NCI-H1694 treated with DMSO at 0.1 percent for 48 hours (cell line): Measurements from ENCODE around the gene UTS2.

Experiments
- DNase-seq: peaks from one replicate; lab custom pipeline; 2025; lab: John Stamatoyannopoulos, UW

The UTS2 gene

DNA sequence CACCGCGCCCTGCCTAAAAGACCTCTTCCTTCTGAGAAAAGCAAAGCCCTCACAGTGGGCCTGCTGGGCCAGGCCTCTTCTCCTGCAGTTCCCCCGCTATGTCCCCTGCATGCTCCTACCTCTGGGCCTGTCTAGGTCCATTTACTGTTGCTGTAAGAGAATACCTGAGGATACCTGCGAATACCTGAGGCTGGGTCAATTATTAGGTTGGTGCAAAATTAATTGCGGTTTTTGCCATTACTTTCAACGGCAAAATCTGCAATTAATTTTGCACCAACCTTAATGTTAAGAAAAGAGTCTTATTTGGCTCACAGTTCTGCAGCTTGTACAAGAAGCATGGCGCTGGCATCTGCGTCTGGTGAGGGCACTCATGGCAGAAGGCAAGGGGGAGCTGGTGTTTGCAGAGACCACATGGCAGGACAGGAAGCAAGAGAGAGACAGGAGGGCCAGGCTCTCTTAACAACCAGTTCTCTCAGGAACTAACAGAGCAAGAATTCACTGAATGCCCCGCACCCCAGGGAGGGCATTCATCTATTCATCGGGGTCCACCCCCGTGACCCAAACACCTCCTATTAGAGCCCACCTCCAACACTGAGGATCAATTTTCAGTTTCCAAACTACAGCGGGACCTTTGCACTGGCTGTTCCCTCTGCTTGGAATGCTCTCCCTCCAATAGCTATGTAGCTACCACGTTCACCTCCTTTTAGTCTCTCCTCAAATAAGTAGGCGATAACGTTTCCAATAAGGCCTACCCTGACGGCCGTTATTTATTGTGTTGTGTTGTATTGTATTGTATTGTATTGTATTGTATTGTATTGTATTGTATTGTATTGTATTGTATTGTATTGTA, 9.6 kb upstream of the UTS2 start:
- no peak for DNase-seq

DNA sequence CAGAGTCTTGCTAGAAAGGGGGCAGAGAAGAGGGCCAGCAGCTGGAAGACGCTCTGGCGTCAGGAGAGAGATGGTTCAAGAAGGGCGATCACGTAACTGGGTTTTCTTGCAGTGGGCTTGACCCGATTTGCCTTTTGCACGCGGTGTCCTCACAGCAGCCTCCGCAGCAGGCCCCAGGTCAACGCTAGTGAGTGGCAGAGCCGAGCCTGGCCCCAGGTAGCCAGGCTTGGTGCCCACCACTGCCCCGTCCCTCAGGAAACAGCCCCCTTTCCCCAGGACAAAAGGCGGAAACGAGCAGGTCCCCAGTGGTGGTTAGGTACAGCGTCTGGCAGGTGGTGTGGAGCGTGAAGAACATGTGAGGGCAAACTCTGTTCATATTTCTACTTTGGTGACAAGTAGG, 8.6 kb upstream of the UTS2 start:
- no peak for DNase-seq

DNA sequence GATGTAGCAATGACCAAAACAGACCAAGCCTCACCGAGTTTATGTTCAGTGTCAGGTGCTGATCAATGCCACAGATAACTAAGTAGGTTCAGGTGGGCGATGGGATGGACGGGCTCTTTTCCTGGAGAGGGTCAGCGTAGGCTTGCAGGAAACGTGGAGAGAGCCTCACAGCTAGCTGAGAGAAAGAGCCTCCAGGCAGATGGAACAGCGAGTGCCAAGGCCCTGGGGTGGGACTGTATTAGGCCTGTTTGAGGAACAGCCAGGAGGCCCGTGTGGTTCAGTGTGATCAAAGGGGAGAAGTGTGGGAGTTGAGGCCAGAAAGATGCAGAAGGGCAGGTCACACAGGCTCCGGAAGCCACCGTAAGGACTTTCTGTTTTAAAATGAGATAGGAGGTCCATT, 7.3 kb upstream of the UTS2 start:
- DNase-seq: no peak

DNA sequence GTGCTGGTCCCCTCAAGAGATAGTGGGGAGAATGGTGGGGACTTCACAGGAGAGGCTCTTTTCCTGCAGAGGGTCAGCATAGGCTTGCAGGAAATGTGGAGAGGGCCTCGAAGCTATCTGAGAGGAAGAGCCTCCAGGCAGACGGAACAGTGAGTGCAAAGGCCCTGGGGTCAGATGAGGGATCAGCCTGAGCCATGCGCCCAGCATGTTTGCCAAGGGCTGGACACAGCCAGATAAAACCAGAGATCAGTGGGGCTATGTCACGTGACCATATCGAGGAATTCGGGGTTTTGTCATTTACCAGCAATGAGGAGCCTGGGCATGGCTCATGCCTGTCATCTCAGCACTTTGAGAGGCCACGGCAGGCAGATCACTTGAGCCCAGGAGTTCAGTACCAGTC, 6.5 kb upstream of the UTS2 start:
- no peak for DNase-seq

DNA sequence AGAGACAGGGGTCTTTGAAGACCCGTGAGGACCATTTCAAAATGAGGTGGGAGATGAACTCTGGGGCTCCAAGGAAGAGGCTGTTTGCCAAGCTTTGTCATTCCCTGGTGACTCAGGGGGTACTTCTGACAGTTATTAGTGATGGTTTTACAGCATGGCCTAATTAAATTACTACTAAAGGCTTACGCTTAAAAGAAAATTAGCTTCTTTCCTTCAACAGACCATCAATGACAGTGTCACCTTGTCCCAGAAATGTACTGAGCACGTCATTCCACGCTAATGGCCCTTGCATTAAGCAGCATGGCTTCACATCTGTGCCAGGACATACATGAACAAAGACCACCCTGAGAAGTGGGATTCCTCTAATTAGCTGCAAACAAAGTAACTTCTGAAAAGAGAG, 5.1 kb upstream of the UTS2 start:
- no peak for DNase-seq

DNA sequence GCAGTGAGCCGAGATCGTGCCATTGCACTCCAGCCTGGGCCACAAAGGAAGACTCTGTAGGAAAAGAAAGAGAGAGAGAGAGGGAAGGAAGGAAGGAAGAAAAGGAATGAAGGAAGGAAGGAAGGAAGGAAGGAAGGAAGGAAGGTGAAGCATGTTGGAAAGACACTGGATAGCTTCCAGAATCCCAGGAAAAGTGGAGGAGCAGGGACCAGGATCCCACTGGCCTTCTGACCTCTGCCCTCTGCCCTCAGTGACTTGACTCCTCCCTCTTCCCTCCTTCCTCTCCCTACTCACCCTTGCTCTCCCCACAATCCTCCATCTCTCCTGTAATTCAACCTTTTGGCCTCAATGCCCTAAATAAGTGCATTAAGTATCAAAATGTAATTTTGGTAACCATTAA, 4.1 kb upstream of the UTS2 start:
- DNase-seq: no peak

DNA sequence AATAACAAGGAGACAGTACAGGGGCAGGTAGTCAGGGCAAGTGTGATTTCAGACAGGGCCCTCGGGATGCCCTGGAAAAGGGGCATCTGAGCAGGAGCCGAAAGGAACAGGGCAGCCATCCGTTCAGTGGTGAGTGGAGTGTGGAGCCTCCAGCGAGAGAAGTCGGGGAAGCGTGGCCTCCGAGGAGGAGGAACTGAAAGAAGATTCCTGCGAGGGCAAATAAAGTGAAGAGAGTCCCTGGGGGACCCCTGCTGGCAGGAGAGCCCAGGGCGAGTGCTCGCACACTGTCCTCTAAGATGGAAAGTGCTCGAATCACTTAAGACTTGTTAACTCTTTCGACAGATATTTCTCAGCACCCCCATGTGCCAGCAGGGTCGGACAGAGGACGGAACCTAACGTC, 3.5 kb upstream of the UTS2 start:
- DNase-seq: no peak

DNA sequence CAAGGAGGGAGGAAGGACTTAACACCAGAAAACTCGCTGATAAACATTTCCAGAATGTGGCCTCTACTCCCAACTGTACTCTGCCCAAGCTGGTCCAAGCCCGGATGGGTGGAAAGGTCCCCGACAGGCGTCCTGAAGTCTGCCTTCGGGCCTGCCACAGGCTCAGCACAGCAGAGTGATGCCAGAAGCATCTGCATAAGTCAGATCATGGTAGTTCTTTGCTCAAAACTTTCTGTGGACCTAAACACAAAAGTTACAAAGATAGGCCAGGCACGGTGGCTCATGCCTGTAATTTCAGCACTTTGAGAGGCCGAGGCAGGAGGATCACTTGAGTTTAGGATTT, 790 bp upstream of the UTS2 start:
- DNase-seq: no peak

DNA sequence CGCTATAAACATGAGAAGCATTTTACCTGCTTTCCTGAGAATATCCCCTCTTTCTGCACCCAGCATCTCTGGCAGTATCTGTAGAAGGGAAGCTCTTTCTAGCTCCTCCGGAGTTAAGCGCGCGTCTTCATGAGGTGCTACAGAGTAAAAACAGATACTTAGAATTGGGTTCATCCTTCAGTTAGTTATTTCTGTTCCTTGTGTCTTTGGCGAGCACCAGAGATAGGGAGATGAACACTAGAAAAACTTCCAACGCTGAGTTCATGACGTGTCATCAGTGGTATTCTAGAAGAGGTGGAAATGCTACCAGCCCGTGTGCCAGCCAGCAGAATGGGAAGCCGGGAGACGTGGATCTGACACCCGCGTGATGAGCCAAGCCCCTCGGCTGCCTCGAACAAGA, 2.1 kb downstream of the UTS2 start:
- DNase-seq: no peak

DNA sequence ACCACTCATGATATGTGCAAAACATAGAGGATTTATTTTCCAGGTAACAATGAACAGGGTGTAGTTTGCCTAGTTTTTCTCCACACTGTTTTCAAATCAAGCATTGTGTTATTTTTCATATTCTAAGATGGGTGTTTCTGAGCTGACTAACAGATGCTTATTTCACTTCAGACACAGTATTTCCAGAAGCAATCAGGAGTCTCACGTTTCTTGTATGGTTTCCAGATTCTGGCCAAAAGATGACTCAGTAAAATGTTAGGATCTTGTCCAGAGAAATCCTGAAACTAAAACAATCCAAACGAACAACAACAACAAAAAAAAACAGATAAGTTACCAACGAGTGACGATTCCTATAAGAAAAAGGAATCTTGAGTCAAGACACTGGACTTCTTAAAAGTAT, 5.3 kb downstream of the UTS2 start:
- DNase-seq: no peak

DNA sequence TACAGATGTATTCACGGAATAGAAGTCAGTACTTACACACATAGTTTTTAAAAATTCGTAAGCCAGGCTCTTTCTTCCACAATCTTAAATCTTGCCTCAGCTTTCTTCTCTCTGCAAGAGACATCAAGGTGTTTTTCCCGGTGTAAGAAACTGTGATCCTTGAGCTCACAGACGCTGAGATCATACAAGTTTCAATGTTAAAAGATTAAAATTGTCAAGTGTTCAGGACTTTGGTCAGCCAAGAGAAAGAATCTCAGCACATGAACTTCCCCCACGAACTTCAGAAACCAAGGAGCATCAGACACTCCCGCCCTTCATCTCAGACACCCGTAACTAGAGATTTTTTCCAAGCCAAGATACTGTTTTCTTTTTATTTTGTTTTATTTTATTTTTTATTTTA, 6.2 kb downstream of the UTS2 start:
- DNase-seq: no peak

DNA sequence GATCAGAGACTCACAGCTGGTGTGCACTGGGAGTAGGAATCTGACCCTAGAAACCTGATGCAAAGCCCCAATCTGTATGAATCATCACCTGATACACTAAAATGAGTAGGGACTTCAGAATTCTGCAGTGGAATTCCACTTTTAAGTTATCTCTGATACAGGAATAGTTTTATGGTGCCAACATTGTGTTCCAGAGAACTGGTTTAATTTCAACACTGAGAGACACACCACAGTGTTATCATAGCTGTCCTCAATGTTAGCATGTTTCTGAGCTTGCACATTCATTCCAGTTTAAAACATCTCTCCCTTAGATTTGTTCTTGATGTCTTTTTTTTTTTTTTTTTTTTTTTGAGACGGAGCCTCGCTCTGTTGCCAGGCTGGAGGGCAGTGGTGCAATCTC, 7.1 kb downstream of the UTS2 start:
- no peak for DNase-seq

DNA sequence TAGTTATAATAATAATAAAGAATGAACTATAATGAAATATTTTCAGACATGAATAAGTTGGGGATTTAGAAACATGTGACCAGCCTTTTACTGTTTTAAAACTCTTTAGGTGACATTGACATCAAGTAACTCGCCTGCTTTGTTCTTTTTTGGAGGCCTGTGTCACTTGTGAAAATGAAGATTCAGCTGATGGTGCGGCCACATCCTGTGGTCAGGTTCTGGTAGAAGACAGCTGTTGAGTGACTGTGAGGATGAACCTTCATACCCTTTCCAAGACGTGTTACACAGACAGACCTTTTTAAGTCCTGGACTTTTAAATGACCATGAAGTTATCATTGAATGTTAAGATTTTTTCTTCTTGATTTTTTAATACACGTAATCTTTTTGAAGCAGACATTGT, 10.3 kb downstream of the UTS2 start:
- DNase-seq: no peak

DNA sequence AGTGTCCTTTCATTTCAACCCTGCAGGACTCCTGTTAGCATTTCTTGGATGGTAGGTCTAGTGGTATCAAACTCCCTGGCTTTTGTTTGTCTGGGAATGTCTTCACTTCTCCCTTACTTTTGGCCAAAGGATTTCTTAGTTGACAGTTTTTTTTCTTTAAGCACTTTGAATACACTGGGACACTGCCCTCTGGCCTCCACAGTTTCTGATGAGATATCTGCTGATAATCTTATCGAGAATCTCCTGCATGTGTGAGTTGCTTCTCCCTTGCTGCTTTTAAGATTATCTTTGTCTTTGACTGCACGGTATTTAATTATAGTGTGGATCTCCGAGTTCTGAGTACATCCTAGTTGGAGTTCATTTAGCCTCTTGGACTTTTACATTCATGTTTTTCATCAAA, 13.3 kb downstream of the UTS2 start:
- no peak for DNase-seq

DNA sequence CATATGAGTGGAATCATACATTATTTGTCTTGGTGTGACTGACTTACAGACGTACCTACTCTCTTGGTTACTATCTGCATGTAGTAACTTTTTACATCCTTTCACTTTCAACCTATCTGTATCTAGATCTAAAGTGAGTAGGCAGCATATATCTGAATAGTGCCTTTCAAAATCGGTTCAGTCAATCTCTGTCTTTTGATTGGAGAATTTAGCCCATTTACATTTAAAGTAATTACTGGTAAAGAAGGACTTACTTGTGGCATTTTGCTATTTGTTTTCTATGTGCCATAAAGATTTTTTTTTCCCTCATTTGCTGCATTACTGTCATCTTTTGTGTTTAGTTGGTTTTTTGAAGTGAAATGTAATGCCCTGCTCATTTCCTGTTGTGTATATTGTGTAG, 14.2 kb downstream of the UTS2 start:
- DNase-seq: no peak

DNA sequence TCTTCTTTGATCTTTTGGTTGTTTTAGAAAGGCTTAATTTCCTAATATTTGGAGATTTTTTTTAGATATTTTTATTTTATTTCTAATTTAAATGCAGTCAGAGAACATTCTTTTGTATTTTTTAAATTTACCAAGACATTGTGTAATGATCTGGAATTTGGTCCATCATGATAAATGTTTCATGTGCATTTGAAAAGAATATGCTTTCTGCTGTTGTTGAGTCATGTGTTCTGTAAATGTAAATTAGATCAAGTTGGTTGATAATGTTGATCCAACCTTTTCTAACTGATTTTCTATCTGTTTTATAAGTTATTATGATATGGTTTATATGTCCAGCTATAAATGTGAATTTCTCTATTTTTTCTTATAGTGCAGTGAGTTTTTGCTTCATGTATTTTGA, 19.8 kb downstream of the UTS2 start:
- no peak for DNase-seq

DNA sequence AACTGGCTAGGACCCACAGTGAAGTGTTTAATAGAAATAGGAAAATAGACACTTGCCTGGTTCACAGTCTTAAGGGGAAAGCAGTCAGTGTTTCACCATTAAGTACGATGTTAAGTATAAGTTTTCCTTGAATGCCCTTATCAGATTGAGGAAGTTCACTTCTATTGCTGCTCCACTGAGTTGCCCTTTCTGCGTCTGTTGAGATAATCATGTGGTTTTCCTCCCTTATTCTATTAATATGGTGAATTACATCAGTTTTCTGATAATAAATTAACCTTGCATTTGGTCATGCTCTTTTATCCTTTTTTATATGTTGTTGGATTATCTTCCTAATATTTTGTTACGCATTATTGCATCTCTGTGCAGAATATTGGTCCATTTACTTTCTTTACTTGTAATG, 21.4 kb downstream of the UTS2 start:
- DNase-seq: no peak

DNA sequence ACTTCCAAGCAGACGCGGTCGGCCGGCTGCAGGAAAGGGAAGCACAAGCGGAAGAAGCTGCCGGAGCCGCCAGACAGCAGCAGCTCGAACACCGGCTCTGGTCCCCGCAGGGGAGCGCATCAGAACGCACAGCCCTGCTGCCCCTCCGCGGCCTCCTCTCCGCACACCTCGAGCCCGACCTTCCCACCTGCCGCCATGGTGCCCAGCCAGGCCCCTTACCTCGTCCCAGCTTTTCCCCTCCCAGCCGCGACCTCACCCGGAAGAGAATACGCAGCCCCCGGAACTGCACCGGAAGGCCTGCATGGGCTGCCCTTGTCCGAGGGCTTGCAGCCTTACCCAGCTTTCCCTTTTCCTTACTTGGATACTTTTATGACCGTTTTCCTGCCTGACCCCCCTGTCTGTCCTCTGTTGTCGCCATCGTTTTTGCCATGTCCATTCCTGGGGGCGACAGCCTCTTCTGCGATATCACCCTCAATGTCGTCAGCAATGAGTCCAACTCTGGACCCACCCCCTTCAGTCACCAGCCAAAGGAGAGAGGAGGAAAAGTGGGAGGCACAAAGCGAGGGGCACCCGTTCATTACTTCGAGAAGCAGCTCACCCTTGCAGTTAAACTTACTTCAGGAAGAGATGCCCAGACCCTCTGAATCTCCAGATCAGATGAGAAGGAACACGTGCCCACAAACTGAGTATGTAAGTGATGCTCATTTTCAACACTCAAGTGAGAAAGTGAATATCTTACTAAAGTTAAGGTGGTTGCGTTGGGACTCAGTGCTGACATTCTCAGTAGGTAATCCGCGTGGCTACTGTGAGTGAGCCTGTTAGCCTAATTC, 25.5 kb downstream of the UTS2 start:
- DNase-seq: no peak

DNA sequence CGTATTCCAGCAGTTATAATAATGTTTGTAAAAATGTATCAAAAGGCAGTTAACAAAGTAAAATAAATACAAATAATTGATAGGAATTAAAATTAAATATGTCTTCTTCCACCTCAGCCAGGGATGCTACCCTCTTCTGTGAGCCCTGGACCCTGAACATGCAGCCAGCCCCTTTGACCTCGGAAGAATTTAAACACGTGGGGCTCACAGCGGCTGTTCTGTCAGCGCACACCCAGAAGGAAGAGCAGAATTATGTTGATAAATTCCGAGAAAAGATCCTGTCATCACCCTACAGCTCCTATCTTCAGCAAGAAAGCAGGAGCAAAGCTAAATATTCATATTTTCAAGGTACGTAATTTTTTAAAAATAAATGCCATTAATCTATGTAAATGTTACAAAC, 26.5 kb downstream of the UTS2 start:
- no peak for DNase-seq

DNA sequence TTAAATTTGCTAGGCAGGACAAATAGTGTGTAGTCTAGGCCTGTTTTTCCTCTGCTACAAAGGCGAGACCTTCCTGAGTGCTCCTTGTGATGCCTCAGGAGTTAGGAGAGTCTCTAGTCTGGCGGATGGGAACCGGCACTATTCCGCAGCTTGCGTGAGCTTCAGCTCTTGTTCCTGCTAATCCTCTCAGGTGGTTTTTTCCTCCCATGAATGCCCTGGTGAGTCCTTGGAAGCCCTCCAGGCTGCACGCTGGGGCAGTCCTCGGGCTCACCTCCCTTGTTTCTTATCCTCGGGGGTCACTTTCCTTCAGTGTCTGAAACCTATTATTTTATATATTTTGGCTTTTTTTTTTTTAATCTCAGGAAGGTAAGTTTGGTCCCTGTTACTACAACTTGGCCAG, 28.2 kb downstream of the UTS2 start:
- DNase-seq: no peak

DNA sequence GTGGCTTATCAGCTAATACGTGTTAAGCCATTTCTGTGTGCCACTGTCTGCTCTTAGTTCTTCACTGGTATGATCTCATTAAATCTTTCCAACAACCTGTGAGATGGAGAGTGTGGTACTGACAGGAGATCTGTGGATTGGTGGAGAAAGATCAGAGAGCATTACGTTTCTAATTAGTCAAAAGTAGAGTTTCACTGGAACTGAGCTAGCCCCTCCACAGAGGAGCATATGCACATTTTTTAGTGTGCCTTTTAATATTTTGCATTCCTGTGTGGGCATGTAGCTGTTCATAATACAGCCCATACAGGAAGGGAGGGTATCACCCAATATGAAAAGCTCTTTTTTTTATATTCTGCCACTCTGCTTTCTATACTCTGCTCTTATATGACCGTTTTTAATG, 31.6 kb downstream of the UTS2 start:
- DNase-seq: no peak

DNA sequence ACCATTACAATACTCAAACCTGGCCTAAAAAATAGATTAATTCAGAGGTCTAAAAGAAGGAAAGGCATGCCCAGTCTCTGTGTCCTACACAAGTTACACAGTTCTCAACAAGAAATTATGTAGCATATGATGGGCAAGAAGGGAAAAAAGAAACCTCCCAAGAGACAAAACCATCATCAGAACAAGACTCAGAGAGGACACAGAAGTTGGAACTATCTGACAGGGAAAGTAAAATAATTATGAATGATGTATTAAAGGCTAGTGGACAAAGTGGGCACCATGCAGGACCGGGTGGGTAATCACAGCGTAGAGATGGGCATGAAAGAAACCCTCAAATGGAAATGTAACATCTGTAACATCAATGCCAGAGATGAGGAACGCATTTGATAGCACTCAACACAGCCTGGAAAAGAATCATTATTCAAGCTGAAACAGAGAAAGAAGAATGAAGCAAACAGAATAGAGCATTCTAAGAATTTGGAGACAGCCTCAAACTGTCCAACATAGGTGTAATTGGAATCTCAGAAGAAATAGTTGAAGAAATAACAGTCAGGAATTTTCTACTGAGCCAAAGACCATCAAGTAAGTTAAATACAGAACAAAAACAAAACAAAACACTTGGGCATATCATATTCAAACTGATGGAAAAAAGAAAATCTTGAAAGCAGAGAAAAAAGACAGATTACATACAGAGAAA, 39.0 kb downstream of the UTS2 start:
- DNase-seq: no peak

DNA sequence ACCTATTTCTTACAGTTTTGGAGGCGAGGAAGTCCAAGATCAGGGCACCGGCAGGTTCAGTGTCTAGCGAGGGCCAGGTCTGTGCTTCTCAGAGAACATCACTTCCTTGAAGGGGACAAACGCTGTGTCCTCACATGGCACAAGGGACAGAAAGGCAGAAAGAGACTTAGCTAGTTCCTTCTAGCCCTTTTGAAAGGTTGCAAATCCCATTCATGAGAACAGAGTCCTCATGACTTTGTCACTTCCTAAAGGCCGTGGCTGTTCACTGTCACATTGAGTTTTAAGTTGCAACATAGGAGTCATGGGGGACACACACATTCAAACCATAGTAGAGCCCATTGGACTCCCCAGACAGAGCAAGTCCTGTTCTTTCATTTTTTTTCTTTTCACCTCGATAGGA, 41.4 kb downstream of the UTS2 start:
- no peak for DNase-seq
